Renal pelvis (tissue), 4 donors: Measurements from ENCODE around the gene CREB5. TPM values are rescaled to one million over a fixed set of nuclear protein-coding genes. Genes with fewer than 3 reads are reported as not detected.

ENCODE experiments used
- DNase-seq: peaks from one replicate; pipeline ENCODE4 v3.0.0-alpha.2; 2013
- polyA plus RNA-seq, 3 donors: library from polyadenylated mRNA; unstranded; fragments of 120-200 nt; gene quantifications; one replicate each; pipeline ENCODE4 v1.2.1, GENCODE V29; 2013; ENCODE audit not compliant: insufficient read length in 3 of 3

CREB5 gene
- polyA plus RNA-seq, 3 donors: 11.0 to 11.9 (median 11.6) TPM

DNA sequence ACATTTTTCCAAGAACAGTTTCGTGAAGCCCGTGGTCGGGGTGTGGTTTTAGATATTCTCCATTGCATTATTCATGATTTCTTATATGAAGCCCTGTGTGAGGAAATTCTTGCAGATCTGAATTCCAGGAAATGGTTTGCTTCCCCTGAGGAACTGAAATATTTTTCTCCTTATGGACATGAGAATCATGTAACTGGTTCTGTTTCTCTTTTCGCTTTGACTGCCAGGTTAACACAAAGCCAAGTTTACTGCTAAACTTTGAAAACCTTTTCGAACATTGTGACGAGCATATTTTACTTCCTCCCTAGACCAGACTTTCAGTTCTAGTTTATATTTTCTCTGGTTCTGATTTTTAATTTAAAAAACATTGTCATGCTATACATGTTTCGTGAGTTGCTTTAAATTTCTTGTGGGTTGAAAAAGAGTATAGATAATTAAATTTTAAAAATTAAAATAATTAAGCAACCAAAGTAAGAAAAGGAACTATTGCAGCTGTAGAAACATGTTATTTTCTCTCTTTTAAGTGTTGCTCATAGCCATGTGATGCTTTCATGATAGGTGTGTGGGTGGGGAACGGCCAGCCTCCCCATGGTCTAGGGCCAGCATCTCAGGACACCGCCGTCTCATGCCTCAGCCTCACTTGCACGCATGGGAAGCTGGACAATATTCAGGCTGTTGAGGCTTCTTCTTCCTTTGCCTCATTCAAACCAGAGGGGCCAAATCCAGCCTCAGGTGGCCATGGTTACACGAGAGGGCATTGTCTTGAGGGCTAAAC lies 97.1 kb downstream of the CREB5 start:
- no peak for DNase-seq

DNA sequence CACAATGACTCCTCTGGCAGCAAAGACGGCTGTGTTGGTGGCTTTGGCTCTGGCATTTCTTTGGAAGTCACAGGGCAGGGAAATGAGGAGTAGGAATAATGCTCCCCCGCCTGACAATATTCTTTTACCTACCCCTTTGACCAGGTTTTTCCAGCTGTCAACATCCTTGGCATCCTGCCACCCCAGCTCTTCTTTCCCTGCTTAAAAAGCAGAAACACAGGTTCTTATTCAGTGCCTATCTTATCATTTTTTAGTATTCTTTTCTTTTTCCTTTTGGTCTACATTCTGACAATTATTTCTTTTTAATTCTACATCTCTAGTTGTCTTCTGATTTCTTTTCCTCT lies 97.7 kb downstream of the CREB5 start:
- DNase-seq: no peak

DNA sequence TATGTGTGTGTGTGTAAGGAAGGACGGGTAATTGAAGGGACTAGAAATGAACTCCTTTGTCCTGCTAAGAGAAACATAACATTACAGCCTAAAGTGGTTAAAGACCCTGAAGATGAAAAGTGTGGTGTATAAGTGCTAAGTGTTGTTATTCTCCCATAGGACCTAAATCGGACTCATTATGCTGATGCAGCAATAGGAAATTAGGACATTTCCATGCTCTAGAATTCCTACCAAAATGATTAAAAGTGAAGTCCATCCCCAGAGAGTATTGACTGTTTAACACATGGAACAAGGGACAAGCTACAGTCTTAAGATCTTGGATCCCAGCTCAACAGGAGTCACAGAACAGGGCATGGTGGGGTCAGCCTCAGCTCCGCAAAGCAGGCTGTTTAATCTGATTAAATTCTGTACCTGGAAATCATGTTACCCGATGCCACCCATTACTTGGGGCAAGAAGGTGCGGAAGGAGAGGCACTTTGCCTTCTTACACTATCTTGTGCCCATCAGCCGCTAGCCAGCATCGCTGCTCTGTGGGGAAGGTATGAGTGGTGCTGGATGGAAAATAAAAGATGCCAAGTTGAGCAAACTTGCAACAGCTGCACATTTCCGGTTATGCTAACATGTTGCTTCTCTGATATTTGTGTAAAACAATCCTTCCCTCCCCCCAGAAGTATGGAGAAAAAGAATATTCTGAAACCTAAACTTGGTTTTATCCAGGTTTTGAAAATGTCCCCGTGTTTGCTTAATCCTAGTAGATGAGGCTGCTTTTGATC lies 100.5 kb downstream of the CREB5 start:
- DNase-seq: no peak

DNA sequence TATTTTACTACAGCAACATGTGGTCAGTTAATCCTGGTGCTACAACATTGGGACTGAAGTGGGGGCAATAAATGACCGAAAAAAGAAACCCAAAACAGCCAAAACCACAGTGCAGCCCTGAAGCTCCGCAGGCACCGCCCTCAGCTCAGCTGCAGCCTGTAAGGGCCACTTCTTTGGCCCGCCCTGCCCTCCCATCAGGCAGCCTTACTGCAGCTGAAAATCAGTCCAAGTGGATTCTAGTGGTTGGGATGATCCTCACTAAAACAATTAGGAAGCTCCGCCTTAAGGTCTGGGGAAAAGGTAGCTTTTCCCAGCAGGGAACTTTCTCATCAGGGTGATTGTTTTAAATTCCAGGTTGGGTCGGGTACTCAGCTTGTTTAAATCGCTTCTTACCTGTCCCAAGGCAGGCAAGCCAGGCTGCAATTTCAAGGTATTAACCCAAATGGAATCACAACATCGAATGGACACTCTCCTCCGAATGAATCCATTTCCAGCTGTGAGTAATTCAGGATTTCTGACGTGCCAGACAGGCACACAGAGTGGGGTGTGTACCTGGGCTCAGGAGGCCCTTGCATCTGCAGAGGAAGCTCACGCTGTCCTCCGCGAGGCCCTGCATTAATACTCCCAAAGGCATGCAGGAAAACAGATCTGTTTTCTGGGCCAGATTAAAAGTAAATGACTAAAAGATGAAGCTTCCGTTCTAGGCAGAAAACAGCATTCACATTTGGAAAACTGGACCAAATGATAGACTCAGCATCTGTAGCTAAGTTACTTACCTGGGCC lies 104.3 kb downstream of the CREB5 start:
- DNase-seq: no peak

DNA sequence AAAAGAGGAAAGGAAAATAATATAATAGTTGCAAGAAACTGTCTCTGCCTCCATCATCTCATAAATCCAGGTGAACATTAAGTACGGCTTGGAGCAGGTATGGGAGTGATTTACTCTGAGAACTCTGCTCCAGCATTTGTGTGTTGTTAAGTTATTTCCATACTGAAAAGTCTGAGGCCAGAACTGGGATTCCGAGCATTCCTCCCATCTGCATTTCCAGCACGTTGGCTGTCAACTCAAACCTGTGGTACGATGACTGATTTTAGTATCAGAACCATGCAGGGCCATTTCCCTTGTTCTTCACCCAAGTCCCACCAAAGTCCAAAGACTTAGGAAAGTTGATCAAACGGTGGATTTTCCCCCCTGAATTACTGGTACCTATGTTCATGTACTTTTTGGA lies 104.9 kb downstream of the CREB5 start:
- DNase-seq: no peak

DNA sequence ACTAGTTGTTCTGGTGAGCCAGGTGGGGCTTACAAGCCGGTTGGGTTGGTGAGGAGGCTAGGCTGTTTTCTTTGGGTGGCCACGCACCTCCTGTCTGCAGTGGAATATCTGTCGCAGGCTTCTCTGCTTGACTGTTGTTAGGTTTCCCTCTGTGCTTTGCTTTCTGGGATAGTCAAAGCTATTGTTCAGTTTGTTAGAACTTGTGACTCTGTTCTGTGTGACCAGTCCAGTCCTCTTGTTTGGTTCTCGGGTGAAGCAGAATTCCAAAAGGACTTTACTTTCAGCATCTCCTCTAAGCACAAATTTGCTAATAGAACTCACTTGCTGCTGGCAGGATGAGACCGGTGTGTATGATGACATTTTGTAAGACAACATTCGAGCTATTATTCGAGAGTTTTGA lies 105.3 kb downstream of the CREB5 start:
- DNase-seq: no peak

DNA sequence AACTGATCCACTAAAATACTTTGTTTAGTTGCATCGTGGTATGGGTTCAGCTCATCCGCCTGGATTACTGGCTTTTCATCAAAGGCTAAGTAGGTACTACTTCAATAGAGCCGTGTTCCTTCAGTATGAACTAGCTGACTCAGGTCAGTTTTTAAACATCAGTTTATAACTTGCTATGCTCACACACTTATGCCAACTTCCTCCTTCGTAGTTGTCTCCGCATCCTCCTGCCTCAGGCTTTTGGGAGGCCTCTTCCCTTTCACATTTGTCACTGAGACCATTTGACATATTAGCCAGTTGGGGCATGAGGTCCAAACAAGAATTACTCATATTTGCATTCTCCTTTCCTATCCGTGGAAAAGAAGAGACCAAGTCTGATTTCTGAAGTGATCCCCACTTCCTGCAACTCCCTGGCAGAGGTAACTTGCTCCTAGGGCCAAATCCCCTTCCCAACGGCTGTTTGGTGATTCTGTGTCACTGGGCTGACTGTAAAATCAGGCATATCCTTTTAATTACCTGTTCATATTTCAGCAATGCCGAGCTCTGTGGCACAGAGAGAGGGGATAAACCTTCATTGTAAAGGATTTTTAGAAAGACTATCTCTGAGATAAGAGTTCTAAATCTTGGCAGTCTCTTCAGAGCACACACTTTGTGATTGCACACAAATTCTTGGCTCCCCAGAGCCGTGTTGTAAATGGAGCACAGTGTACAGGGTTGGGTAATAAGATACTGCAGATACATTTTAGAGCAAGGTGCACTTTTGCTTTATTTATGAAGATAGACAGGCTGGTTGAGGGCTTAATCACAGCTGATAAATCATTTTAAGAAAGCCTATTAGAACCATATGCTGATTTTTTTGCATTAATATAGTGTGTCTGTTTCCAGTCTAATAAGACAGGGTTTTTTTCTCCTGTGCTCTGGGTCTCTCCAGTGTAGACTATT lies 108.0 kb downstream of the CREB5 start:
- DNase-seq: no peak

DNA sequence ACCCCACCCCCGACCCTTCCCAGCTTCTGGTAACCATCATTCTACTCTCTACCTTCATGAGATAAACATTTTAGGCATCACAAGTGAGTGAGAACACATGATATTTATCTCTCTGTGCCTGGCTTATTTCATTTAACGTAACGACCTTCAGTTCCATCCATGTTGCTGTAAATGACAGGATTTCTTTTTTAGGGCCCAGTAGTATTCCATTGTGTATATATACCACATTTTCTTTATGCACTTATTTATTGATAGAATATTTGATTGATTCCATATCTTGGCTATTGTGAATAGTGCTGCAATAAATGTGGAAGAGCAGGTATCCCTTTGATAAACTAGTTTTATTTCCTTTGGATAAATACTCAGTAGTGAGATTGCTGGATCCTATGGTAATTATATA lies 112.7 kb downstream of the CREB5 start:
- no peak for DNase-seq

DNA sequence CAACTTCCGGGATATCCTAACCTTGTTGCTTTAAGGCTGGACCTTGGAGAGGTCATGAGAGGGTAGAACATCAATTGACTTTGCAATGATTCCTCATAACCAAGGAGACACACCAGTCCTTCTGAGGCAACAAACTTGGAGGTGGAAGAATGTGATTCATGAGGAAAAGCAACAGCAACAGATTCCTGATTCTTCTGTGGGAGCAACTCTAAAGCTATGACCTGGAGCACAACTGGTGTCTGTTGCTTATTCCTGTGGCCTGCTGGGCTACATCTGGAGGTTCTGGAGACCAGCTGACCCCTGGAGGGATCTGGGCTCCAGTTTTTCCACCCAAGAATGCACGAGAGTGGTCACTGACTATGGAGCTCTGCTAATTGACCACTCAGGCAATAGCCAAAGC lies 116.6 kb downstream of the CREB5 start:
- DNase-seq: no peak

DNA sequence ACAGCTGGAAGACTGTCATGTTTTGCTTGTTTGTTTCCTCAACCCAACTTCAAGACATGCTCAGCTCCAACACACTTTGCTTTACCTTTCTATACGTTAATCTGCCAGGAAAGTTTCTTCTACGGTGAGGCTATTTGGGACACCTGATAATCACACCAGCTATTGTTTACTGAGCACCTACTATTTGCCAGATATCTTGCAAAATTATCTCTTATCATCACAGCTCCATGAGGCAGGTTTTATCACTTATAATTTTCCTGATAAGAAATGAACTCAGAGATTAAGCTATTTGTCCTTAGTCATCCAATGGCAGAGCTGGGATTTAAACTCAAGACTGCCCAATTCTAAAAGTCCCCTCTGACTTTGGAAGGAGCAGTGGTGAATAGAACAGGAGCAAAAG lies 117.4 kb downstream of the CREB5 start:
- no peak for DNase-seq

DNA sequence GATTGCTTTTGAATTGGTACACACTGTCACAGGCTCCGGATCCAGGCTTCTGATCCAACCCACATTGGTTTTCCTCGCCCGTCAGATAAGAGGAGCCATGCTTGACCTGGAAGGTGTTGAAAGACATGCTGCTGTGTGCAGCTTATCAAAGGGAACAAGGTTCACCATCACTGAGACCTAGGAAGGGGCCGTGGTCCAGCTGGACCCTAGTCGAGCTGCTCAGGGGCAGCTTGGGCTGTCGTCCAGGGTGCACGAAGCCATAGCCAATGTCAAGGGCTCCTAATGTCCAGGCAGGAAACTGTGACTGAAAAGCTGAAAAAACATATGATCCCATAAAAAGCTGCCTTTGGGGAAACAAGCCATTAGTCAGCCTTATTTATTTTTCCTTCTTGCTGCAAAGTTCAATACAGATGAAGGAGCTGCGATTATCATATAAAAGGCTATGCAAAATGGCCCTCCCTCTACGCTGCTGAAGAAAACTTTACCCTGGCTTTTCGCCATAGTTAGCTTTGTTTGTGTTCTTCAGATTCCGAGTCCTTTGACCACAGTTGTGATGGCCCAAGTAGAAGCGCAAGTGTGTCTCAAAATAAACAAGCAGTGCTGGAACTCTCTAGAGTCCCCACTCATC lies 118.0 kb downstream of the CREB5 start:
- peak; percentile 64 for DNase-seq

DNA sequence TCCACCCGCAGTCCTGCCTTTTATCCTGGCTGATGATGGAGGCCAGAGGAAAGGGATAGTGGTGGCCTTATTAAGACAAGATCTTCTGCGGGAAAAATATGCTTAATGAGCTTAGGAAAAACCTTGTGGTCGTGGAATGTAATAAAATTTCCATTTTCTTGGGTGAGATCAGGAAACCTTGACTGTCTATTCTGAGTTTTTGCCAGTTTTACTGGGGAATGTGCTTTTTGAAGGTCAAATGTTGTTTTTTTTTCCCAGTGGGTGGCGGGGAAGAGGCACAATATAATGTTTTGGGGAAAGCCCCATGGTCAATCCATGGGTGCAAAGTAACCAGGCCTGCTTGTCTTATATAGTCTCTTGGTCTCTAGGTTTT lies 118.5 kb downstream of the CREB5 start:
- no peak for DNase-seq

DNA sequence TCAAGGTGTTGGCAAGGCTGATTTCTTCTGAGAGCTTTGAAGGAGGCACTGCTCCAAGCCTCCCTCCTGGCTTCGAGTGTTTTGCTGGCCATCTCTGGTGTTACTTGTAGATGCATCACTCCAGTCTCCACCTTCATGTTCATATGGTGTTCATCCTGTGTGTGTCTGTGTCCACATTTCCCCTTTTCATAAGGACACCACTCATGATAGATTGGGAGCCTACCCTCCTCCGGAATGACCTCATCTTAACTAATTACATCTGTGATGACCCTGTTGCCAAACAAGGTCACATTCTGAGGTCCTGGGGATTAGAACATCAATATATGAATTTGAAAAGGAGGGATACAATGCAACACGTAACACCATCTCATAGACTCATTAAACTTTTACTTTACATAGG lies 119.0 kb downstream of the CREB5 start:
- no peak for DNase-seq

DNA sequence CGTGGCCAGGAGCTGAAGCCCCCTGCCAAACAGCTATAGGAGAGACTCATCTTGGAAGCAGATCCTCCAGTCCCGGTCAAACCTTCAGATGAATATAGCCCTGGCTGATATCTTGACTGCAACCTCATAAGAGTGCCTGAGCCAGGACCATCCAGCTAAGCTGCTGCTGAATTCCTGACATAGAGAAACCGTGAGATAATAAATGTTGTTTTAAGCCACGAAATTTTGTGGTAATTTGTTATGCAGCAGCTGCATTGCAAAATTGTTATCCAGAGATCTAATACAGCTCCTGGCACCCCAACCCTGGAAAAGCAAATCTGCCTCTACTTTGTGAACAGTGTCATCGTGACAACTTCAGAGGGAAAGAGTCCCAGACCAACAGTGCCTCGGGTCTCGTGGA lies 119.9 kb downstream of the CREB5 start:
- DNase-seq: no peak

DNA sequence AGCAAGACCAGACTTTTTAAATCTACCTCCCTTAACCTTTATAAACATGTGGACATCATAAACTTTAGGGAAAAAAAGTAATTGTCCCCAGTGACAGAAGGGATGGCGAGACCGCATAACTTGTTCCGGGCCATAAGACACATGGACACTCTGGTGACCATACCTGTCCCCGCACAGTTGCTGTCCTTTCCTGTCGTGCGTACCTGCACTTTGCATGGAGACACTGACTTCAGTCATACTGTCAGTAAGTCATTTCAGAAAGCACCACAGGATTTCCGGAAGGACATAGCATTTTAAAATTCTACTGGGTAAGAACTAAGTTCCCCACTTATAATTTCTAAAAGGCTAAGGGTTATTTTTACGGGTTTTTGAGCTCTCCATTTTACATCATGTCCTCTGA lies 120.9 kb downstream of the CREB5 start:
- no peak for DNase-seq

DNA sequence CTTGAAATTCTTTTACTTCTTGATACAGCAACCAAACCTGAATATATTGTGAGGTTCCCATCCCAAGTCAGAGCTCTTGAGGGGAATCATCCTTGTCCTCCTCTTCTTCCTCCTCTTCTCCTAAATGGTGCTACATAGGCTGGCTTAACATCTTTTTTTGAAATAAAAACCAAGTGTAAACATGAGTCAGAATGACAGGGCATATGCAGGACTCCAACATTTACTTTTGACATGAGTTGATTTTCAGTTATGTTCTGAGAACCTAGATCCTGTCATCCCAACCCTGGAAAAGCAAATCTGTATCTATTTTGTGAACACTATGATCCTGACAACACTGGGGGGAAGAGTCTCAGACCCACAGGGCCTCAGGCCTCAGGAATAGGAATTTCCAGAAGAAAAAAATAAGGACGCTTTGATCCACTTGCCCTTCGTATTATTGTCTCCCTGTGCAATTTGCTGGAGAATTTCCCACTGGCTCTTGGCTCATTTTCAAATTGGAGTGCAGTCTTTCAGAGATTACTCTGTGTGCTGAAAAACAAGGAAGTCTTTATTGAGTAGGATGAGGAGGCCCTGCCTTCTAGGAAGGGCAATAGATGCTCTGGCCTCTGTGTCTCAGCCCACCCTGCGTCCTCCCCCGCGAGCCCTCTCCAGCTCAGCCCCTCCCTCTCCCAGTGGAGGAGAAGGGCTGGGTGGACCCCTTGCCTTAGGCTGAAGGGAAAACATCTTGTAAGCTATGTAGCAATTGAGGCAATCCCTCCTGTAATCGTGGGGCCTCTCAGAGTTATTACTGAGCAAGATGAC lies 121.6 kb downstream of the CREB5 start:
- DNase-seq: no peak

DNA sequence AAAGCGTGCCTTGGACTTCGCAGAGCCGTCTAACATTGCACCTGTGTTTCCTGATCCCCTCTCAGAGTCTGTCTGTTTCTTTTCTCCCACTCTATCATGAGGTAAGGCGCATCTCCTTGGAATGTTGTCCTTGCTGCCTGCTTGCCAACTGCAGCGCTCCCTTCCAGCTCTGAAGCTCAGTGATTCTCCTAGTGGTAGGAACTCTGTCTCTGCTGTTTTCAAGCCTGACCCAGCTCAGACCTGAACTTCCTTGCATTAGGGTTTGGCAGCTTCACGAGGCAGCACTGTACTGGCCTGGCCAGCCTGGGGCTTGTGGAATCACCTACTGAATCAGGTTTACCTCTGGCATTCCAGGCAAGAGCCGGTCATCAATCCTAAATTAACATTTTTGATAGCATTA lies 123.9 kb downstream of the CREB5 start:
- DNase-seq: no peak

DNA sequence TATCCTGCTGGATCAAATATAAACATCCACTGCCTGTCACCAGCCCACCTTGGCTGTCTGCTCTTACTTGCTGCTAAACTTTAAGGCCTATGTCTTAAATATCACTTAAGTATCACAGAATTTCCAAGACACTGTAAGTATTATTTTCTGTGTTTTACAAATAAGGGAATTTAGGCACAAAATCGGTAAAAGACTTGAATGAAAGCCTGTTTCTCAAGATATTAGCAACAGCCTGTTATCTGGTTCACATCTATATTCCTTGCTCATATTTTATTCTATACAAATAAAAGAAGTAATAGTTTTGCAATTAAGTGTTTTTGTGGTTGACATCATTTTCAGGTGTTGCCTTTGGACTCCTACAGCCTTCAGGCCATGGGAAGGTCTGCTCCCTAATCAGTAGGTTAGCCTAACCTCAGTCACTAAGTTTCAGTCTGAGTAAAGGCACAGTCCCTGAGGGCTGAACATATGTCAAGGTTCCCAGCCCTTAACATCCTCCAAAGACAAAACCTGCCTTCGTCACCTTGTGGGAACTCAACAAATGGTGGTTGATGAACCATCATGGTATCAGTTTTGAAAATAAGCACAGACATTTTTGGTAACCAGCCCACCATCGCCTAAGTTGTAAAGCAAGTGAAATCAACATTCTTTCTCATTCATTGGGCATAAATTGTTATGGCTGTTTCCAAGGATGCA lies 127.1 kb downstream of the CREB5 start:
- no peak for DNase-seq

DNA sequence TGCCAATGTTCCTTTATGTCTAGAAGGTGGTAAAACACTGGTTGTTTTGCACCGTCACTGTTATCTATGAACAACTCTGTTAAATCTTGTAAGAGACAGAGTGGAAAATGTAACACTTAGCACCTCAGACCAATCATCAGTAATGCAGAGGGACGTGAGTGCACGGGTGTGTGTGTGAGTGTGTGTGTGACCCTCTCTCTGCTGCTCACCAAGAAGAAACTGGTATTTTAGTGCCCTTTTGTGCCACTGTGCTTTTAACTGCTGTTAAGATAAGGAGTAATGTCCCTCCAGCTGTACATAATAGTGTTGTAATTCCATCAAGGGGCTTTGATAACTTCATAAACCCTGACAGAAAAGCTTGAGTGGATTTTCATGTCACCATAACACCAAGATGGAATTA lies 130.1 kb downstream of the CREB5 start:
- no peak for DNase-seq
